Ovary (tissue), 3 donors: ENCODE data around the gene SLC27A5.

Experiments used
- CTCF ChIP-seq, 3 donors: fragments of 450-650 bp in 2 of 3; fragments of 200-600 bp in 1 of 3; IDR thresholded peaks; one replicate each; pipeline versions ENCODE4 v1.5.1 to v1.8.0; 2016 to 2022; ENCODE audit warnings: antibody characterized with exemption in 3 of 3, mild to moderate bottlenecking in 1 of 3
- POLR2A ChIP-seq: fragments of 450-650 bp; IDR thresholded peaks from one replicate; pipeline ENCODE4 v1.6.1; 2017; ENCODE audit warnings: antibody characterized with exemption, mild to moderate bottlenecking, moderate library complexity
- donor health status: DM: no; HTN: no; CAD: no.

DNA sequence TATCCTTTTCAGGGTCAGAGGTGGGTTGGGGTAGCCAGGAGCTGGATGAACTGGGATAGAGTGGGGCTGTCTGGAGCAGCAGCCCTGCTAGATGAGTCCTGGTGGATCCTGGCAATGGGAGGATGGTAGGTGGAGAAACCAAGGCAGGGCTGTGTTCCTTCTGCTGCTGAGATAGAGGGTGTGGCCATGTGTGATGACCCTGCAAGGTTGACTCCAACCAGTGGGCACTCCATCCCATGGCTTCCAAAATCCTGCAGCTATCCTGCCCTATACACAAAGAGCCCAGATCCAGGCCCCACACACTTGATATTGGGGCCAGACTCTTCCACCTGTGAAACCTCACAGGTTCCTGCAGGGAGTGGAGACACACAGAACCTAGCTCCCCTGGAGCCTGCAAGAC lies 38.0 kb downstream of the SLC27A5 start:
- TF ChIP-seq CTCF (IDR thresholded peaks at IDR 0.05), result no peak
- no peak for TF ChIP-seq POLR2A
